Ishikawa (cell line): ENCODE data around the gene TKT.

Source experiments
- EP300 ChIP-seq: IDR thresholded peaks from 2 replicates; pipeline ENCODE4 v1.6.1; 2012; ENCODE audit warnings: borderline replicate concordance
- RAD21 ChIP-seq: IDR thresholded peaks from 2 replicates; pipeline ENCODE4 v1.6.1; 2012; ENCODE audit warnings: low read depth
- REST ChIP-seq: IDR thresholded peaks from 2 replicates; pipeline ENCODE4 v1.6.1; 2012; ENCODE audit warnings: low read depth, mild to moderate bottlenecking
- YY1 ChIP-seq: IDR thresholded peaks from 2 replicates; pipeline ENCODE4 v1.6.1; 2012; ENCODE audit warnings: low read depth

GRCh38 chr3:53256704-53257055 lies 858 bp upstream of the TKT start:
- TF ChIP-seq EP300 (no peak), YY1 (no peak), RAD21 (no peak), REST (no peak)
